ENCODE data around the gene GNA12.

The GNA12 gene

DNA sequence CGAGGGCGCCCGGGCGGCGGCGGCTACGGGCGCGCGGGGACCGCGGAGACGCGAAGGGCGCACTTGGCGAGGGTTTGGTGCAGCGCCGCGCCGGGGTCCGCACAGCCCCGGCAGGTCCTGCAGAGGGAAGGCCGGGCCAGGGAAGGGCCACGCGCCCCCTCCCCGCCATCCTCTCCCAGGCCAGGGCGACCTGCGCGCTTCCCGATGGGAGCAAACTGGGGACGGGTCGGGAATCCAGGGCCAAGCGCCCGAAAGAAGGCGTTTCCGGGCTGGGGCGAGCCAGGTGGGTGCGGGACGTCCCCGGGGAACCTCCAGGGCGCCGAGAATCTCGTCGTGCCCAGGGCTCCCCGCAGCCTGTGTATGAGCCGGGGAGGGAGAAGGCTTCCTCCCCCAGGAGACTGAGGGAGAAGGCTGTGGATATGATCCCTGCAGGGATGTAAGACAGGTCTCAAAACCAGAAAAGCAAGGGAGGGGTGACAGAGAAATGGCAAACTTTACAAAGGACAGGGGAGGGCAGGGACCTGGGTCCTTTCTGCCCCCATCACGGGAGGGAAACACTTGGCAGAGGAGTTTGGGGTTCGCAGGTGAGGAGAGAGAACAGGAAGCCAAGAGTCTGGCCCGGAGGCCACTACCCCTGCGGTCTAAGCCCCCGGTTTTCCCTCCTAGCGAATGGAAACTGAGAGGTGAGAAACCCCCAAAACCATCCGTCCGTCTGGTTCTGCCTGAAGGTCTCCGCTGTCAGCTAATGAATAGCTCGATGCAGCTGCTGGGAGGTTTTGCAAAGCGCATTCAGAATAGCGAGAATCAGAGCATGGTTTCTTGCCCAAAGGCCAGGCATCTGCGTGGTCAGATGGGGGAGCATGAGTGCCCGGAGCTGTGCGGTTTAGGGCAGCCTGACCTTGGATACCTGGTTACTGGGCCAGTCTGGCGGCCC is 155.4 kb downstream of the GNA12 start:
- Histone ChIP-seq H3K4me3 (ENCODE audit: insufficient read depth, low read length, poor library complexity, severe bottlenecking) (no peak overlapping the region), H3K9me3 (ENCODE audit: insufficient read depth, low read length) (no peaks in the 10 kb centered on the region), H3K4me2 (ENCODE audit: low read depth, low read length, poor library complexity, severe bottlenecking) (peak overlapping the region; percentile 16), H3F3A (ENCODE audit: insufficient read depth) (no peaks in the 10 kb centered on the region), H3K27ac (ENCODE audit: low read depth, low read length) (no peak overlapping the region), H3K79me2 (ENCODE audit: insufficient read depth, low read length) (no peaks in the 10 kb centered on the region), H2AFZ (ENCODE audit: low read depth, low read length, severe bottlenecking) (no peak overlapping the region), H3K36me3 (ENCODE audit: low read length) (no peaks in the 10 kb centered on the region), H3K9ac (ENCODE audit: low read length) (no peak overlapping the region), H3K9me2 (replicated peaks; ENCODE audit: insufficient read depth, low read length) (no peaks in the 10 kb centered on the region), H3K27me3 (ENCODE audit: low read length) (no peaks in the 10 kb centered on the region), H4K20me1 (ENCODE audit: low read depth, low read length) (no peaks in the 10 kb centered on the region)
- TF ChIP-seq EZH2phosphoT487 (conservative IDR thresholded peaks at IDR 0.05; ENCODE audit: low read length): no peak
- TF ChIP-seq, protein P1, sequence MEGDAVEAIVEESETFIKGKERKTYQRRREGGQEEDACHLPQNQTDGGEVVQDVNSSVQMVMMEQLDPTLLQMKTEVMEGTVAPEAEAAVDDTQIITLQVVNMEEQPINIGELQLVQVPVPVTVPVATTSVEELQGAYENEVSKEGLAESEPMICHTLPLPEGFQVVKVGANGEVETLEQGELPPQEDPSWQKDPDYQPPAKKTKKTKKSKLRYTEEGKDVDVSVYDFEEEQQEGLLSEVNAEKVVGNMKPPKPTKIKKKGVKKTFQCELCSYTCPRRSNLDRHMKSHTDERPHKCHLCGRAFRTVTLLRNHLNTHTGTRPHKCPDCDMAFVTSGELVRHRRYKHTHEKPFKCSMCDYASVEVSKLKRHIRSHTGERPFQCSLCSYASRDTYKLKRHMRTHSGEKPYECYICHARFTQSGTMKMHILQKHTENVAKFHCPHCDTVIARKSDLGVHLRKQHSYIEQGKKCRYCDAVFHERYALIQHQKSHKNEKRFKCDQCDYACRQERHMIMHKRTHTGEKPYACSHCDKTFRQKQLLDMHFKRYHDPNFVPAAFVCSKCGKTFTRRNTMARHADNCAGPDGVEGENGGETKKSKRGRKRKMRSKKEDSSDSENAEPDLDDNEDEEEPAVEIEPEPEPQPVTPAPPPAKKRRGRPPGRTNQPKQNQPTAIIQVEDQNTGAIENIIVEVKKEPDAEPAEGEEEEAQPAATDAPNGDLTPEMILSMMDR (IDR thresholded peaks at IDR 0.05; ENCODE audit: insufficient read depth, low read length, poor library complexity, severe bottlenecking): no peak

DNA sequence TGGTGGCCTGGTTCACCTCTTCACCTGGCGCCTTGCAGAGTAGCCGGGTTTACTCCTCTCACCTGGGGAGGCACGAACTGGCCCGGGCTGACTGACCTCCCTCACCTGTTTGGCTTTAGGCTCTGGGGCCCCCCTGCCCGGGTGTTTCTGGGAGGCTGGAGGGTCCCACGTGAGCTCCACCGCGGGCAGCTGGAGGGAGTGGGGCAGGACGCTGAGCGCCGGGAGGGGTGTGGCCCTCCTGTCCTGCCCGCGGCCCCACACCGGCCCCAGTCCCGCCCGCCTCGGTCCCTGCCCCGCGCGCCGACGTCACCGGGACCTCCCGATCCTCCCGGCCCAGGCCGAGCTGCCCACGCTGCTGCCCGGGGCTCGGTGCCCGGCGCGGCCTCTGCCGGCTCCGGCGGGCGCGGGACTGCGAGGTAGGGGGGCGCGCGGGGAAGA is 156.2 kb downstream of the GNA12 start, which contains the start of gene AMZ1:
AMZ1 (plus strand) TSS at position 322 of the 438 bp plus-strand sequence. CDS start 12,250 bp downstream, outside the sequence.
- Histone ChIP-seq H3K4me2 (ENCODE audit: low read depth, low read length, poor library complexity, severe bottlenecking) (peak within 1 kb of the TSS; percentile 16), H3K9me3 (ENCODE audit: insufficient read depth, low read length) (no peaks in the 10 kb centered on the region), H3K9ac (ENCODE audit: low read length) (no peak within 1 kb of the TSS), H2AFZ (ENCODE audit: low read depth, low read length, severe bottlenecking) (no peak within 1 kb of the TSS), H4K20me1 (ENCODE audit: low read depth, low read length) (no peaks in the 10 kb centered on the region), H3K4me3 (ENCODE audit: insufficient read depth, low read length, poor library complexity, severe bottlenecking) (no peak within 1 kb of the TSS), H3K9me2 (replicated peaks; ENCODE audit: insufficient read depth, low read length) (no peaks in the 10 kb centered on the region), H3K36me3 (ENCODE audit: low read length) (no peaks in the 10 kb centered on the region), H3K27ac (ENCODE audit: low read depth, low read length) (no peak within 1 kb of the TSS), H3K27me3 (ENCODE audit: low read length) (no peaks in the 10 kb centered on the region), H3K79me2 (ENCODE audit: insufficient read depth, low read length) (no peaks in the 10 kb centered on the region), H3F3A (ENCODE audit: insufficient read depth) (no peaks in the 10 kb centered on the region)
- TF ChIP-seq EZH2phosphoT487 (conservative IDR thresholded peaks at IDR 0.05; ENCODE audit: low read length): no peak
- TF ChIP-seq, protein P1 (IDR thresholded peaks at IDR 0.05; ENCODE audit: insufficient read depth, low read length, poor library complexity, severe bottlenecking): no peak

DNA sequence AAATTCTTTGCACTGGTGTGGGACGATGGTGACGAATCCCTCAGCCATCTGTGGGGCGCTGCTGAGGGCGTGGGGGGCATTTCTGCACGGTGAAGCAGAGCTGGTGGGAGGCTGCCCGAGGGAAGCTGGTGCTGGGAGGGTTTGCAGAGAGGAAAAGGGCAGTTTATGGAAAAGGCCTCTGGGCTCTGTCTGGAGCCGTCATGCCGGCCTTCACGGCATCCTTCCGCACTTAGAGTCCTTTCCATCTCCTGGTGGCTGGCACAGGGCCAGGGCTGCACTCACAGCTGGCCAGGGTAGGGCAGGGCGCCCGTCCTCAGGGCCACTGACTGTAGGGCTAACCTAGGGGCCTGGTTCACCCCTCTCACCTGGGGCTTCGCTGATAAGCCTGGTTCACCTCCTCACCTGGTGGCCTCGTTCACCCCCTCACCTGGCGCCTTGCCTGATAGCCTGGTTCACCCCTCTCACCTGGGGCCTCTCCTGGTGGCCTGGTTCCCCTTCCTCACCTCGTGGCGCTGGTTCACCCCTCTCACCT is 156.7 kb downstream of the GNA12 start:
- H3K4me2 ChIP-seq (ENCODE audit: low read depth, low read length, poor library complexity, severe bottlenecking): no peak overlapping the region
- no peaks in the 10 kb centered on the region for H3K9me2 ChIP-seq (replicated peaks; ENCODE audit: insufficient read depth, low read length)
- no peaks in the 10 kb centered on the region for H3K36me3 ChIP-seq (ENCODE audit: low read length)
- H3K27me3 ChIP-seq (ENCODE audit: low read length): no peaks in the 10 kb centered on the region
- H2AFZ ChIP-seq (ENCODE audit: low read depth, low read length, severe bottlenecking): no peak overlapping the region
- H3K9ac ChIP-seq (ENCODE audit: low read length): no peak overlapping the region
- H3K79me2 ChIP-seq (ENCODE audit: insufficient read depth, low read length): no peaks in the 10 kb centered on the region
- no peaks in the 10 kb centered on the region for H3F3A ChIP-seq (ENCODE audit: insufficient read depth)
- no peaks in the 10 kb centered on the region for H3K9me3 ChIP-seq (ENCODE audit: insufficient read depth, low read length)
- no peak for TF ChIP-seq EZH2phosphoT487 (conservative IDR thresholded peaks at IDR 0.05; ENCODE audit: low read length)
- TF ChIP-seq, protein P1 (IDR thresholded peaks at IDR 0.05; ENCODE audit: insufficient read depth, low read length, poor library complexity, severe bottlenecking): no peak
- no peak overlapping the region for H3K27ac ChIP-seq (ENCODE audit: low read depth, low read length)
- no peaks in the 10 kb centered on the region for H4K20me1 ChIP-seq (ENCODE audit: low read depth, low read length)
- no peak overlapping the region for H3K4me3 ChIP-seq (ENCODE audit: insufficient read depth, low read length, poor library complexity, severe bottlenecking)

Data from SU-DHL-6 (cell line).